ENCODE data around the gene NOTO.

- TF ChIP-seq CTCF (IDR thresholded peaks at IDR 0.05), result no peak
- TF ChIP-seq EZH2 (IDR thresholded peaks at IDR 0.05; ENCODE audit: borderline replicate concordance, insufficient read depth, low read depth, low read length, poor library complexity, severe bottlenecking), result no peak
These were observed 31.0 kb downstream of the NOTO start, which contains the start of gene PRADC1 for GRCh38 chr2:73233154-73233931.

Measured in B cell (primary cell).